Measurements from ENCODE around the gene PXMP4. TPM values are rescaled to one million over a fixed set of nuclear protein-coding genes. Genes with fewer than 3 reads are reported as not detected.

The PXMP4 gene
- total RNA-seq, 1 donor from 2014 or later, result 6.0 TPM

GRCh38 chr20:33657704-33658095 lies 62.4 kb downstream of the PXMP4 start:
- no peak overlapping the region for H3K27ac Mint-ChIP-seq (ENCODE audit: unreplicated experiment)
- H3K9me3 Mint-ChIP-seq (ENCODE audit: unreplicated experiment), result no peaks in the 10 kb centered on the region
- H3K27me3 Mint-ChIP-seq (ENCODE audit: unreplicated experiment), result peaks cover 15% of the 10 kb centered on the region
- TF ChIP-seq CTCF (IDR thresholded peaks at IDR 0.05; ENCODE audit: unreplicated experiment), result no peak
- DNase-seq (ENCODE audit: low spot score), result no peak
- H3K36me3 Mint-ChIP-seq (ENCODE audit: low read depth, unreplicated experiment), result no peaks in the 10 kb centered on the region
- peaks cover 5% of the 10 kb centered on the region for H3K4me1 Mint-ChIP-seq (ENCODE audit: unreplicated experiment)
- H3K4me3 Mint-ChIP-seq (ENCODE audit: unreplicated experiment), result no peak overlapping the region

- no peak overlapping the region for H3K27ac Mint-ChIP-seq (ENCODE audit: unreplicated experiment)
- peaks cover 4% of the 10 kb centered on the region for H3K4me1 Mint-ChIP-seq (ENCODE audit: unreplicated experiment)
- H3K4me3 Mint-ChIP-seq (ENCODE audit: unreplicated experiment), result no peak overlapping the region
- peaks cover 14% of the 10 kb centered on the region for H3K27me3 Mint-ChIP-seq (ENCODE audit: unreplicated experiment)
- H3K9me3 Mint-ChIP-seq (ENCODE audit: unreplicated experiment), result no peaks in the 10 kb centered on the region
- TF ChIP-seq CTCF (IDR thresholded peaks at IDR 0.05; ENCODE audit: unreplicated experiment), result no peak
- no peaks in the 10 kb centered on the region for H3K36me3 Mint-ChIP-seq (ENCODE audit: low read depth, unreplicated experiment)
- no peak for DNase-seq (ENCODE audit: low spot score)
These were observed 63.1 kb downstream of the PXMP4 start for GRCh38 chr20:33656783-33657703.

- no peaks in the 10 kb centered on the region for H3K36me3 Mint-ChIP-seq (ENCODE audit: low read depth, unreplicated experiment)
- no peak overlapping the region for H3K27ac Mint-ChIP-seq (ENCODE audit: unreplicated experiment)
- no peak overlapping the region for H3K4me3 Mint-ChIP-seq (ENCODE audit: unreplicated experiment)
- peaks cover 4% of the 10 kb centered on the region for H3K4me1 Mint-ChIP-seq (ENCODE audit: unreplicated experiment)
- DNase-seq (ENCODE audit: low spot score), result no peak
- no peaks in the 10 kb centered on the region for H3K9me3 Mint-ChIP-seq (ENCODE audit: unreplicated experiment)
- TF ChIP-seq CTCF (IDR thresholded peaks at IDR 0.05; ENCODE audit: unreplicated experiment), result no peak
- H3K27me3 Mint-ChIP-seq (ENCODE audit: unreplicated experiment), result peaks cover 8% of the 10 kb centered on the region
These were observed 63.9 kb downstream of the PXMP4 start for GRCh38 chr20:33656010-33656782.

- Mint-ChIP-seq H3K36me3 (ENCODE audit: low read depth, unreplicated experiment) (no peaks in the 10 kb centered on the region), H3K4me3 (ENCODE audit: unreplicated experiment) (no peak overlapping the region), H3K4me1 (ENCODE audit: unreplicated experiment) (no peaks in the 10 kb centered on the region), H3K27me3 (ENCODE audit: unreplicated experiment) (peaks cover 4% of the 10 kb centered on the region), H3K27ac (ENCODE audit: unreplicated experiment) (no peak overlapping the region), H3K9me3 (ENCODE audit: unreplicated experiment) (no peaks in the 10 kb centered on the region)
- DNase-seq (ENCODE audit: low spot score), result no peak
- TF ChIP-seq CTCF (IDR thresholded peaks at IDR 0.05; ENCODE audit: unreplicated experiment), result no peak
These were observed 64.9 kb downstream of the PXMP4 start for GRCh38 chr20:33655164-33655563.
